Peyer's patch (tissue), 4 donors: ENCODE results near the gene F8.

ENCODE experiments used
- POLR2A ChIP-seq, 2 donors: fragments of 450-650 bp; IDR thresholded peaks; one replicate each; pipeline ENCODE4 v1.5.1; 2017; ENCODE audit warnings: antibody characterized with exemption in 2 of 2, mild to moderate bottlenecking in 2 of 2, moderate library complexity in 2 of 2
- TF ChIP-seq, protein P1 (sequence below), 6 experiments: fragments of 450-650 bp in 4 of 6; fragments of 200-600 bp in 2 of 6; sonication (generic) in 1 of 6; IDR thresholded peaks; one replicate each; pipeline ENCODE4 v1.5.1; 2017 to 2019; ENCODE audit warnings: antibody characterized with exemption in 6 of 6, mild to moderate bottlenecking in 3 of 6, moderate library complexity in 1 of 6

DNA sequence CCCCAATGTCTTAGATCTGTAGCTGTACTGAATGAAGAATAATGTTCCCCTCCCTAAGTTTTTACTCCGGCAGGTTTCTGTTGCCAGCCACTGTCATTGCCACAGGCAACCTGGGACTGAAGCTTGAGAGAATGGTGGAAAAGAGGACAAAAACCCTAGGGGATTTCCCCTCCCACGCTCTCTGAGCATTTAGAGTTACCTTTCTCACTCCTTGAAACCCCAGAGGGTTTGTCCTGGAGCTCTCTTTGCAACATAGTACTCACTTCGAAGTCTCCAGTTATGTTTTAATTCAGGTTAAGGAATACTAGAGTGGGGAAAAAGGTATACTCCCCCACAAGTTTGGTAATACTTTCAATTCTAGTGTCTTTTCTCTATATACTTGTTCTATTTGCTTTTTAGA, 31.5 kb downstream of the F8 start:
- TF ChIP-seq, protein P1, sequence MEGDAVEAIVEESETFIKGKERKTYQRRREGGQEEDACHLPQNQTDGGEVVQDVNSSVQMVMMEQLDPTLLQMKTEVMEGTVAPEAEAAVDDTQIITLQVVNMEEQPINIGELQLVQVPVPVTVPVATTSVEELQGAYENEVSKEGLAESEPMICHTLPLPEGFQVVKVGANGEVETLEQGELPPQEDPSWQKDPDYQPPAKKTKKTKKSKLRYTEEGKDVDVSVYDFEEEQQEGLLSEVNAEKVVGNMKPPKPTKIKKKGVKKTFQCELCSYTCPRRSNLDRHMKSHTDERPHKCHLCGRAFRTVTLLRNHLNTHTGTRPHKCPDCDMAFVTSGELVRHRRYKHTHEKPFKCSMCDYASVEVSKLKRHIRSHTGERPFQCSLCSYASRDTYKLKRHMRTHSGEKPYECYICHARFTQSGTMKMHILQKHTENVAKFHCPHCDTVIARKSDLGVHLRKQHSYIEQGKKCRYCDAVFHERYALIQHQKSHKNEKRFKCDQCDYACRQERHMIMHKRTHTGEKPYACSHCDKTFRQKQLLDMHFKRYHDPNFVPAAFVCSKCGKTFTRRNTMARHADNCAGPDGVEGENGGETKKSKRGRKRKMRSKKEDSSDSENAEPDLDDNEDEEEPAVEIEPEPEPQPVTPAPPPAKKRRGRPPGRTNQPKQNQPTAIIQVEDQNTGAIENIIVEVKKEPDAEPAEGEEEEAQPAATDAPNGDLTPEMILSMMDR (IDR thresholded peaks at IDR 0.05): no peak
- no peak for TF ChIP-seq POLR2A (IDR thresholded peaks at IDR 0.05)
